Osteocyte (in vitro differentiated cells): ENCODE measurements around the gene KCNN4. TPM values are rescaled to one million over a fixed set of nuclear protein-coding genes. Genes with fewer than 3 reads are reported as not detected.

Experiments
- DNase-seq: peaks from one replicate; pipeline ENCODE4 v3.0.0; 2021; ENCODE audit warnings: mixed read lengths; ENCODE audit not compliant: unreplicated experiment; ENCODE audit errors: extremely low spot score
- H3K27ac Mint-ChIP-seq: one replicate; pipeline ENCODE4 v1.8.0; 2021; ENCODE audit warnings: mild to moderate bottlenecking, mixed read lengths; ENCODE audit not compliant: unreplicated experiment
- H3K27me3 Mint-ChIP-seq: one replicate; pipeline ENCODE4 v1.8.0; 2021; ENCODE audit warnings: mixed read lengths; ENCODE audit not compliant: unreplicated experiment
- H3K36me3 Mint-ChIP-seq: one replicate; pipeline ENCODE4 v1.8.0; 2021; ENCODE audit warnings: mixed read lengths; ENCODE audit not compliant: unreplicated experiment
- H3K4me1 Mint-ChIP-seq: one replicate; pipeline ENCODE4 v1.8.0; 2021; ENCODE audit warnings: mixed read lengths; ENCODE audit not compliant: unreplicated experiment
- H3K4me3 Mint-ChIP-seq: one replicate; pipeline ENCODE4 v1.8.0; 2021; ENCODE audit warnings: mild to moderate bottlenecking, moderate library complexity, mixed read lengths; ENCODE audit not compliant: unreplicated experiment
- H3K9me3 Mint-ChIP-seq: one replicate; pipeline ENCODE4 v1.8.0; 2021; ENCODE audit warnings: mixed read lengths; ENCODE audit not compliant: unreplicated experiment
- CTCF ChIP-seq: fragments of 200-600 bp; sonication (generic); IDR thresholded peaks from 2 replicates; pipeline ENCODE4 v1.5.0; 2021; ENCODE audit warnings: antibody characterized with exemption, mild to moderate bottlenecking, moderate library complexity
- total RNA-seq: library from RNA; stranded (reverse); gene quantifications from 2 replicates; pipeline ENCODE4 v1.2.1, GENCODE V29; 2021

KCNN4 gene
- total RNA-seq, 1 donor from 2014 or later, result 0.64 TPM

GRCh38 chr19:43804432-43804831 lies 23.7 kb upstream of the KCNN4 start:
- H3K9me3 Mint-ChIP-seq, result no peaks in the 10 kb centered on the region
- no peaks in the 10 kb centered on the region for H3K36me3 Mint-ChIP-seq
- DNase-seq, result no peak
- peaks cover 26% of the 10 kb centered on the region for H3K27me3 Mint-ChIP-seq
- H3K4me1 Mint-ChIP-seq, result no peaks in the 10 kb centered on the region
- TF ChIP-seq CTCF, result no peak
- H3K4me3 Mint-ChIP-seq, result no peak overlapping the region
- H3K27ac Mint-ChIP-seq, result no peak overlapping the region

- no peak for TF ChIP-seq CTCF
- Mint-ChIP-seq H3K27me3 (peaks cover 23% of the 10 kb centered on the region), H3K4me3 (no peak within 1 kb of the TSS), H3K9me3 (no peaks in the 10 kb centered on the region), H3K36me3 (no peaks in the 10 kb centered on the region), H3K27ac (no peak within 1 kb of the TSS), H3K4me1 (peaks cover 7% of the 10 kb centered on the region)
- no peak for DNase-seq
Observed at GRCh38 chr19:43802216-43802951, 21.6 kb upstream of the KCNN4 start, which contains the start of gene LYPD5. Gene LYPD5, minus strand, starts transcription at chr19:43802447. Its CDS starts 67 bp downstream, at chr19:43802380.

GRCh38 chr19:43799502-43800142 lies 18.8 kb upstream of the KCNN4 start:
- Mint-ChIP-seq H3K27ac (no peak overlapping the region), H3K4me1 (peaks cover 7% of the 10 kb centered on the region), H3K36me3 (no peaks in the 10 kb centered on the region), H3K4me3 (peak overlapping the region; percentile 74), H3K9me3 (no peaks in the 10 kb centered on the region), H3K27me3 (peaks cover 33% of the 10 kb centered on the region)
- TF ChIP-seq CTCF, result no peak
- no peak for DNase-seq

- DNase-seq, result no peak
- H3K36me3 Mint-ChIP-seq, result no peaks in the 10 kb centered on the region
- peaks cover 39% of the 10 kb centered on the region for H3K27me3 Mint-ChIP-seq
- no peak overlapping the region for H3K27ac Mint-ChIP-seq
- no peak for TF ChIP-seq CTCF
- peak overlapping the region; percentile 74 for H3K4me3 Mint-ChIP-seq
- no peaks in the 10 kb centered on the region for H3K9me3 Mint-ChIP-seq
- H3K4me1 Mint-ChIP-seq, result peaks cover 7% of the 10 kb centered on the region
Observed at GRCh38 chr19:43798546-43799409, 18.0 kb upstream of the KCNN4 start.
